GM18502 (cell line): ENCODE measurements around the gene TUFM.

Experiments
- ATAC-seq: cut with Tn5 transposase; IDR thresholded peaks from one replicate; pipeline ENCODE4 v1.9.1; 2021; ENCODE audit warnings: mild to moderate bottlenecking; ENCODE audit not compliant: unreplicated experiment, poor library complexity

The TUFM gene

GRCh38 chr16:28842696-28843095 lies 3.5 kb downstream of the TUFM start:
- no peak for ATAC-seq

GRCh38 chr16:28839899-28840298 lies 6.2 kb downstream of the TUFM start:
- ATAC-seq: no peak

- ATAC-seq: no peak
Measured at GRCh38 chr16:28839004-28839639, 7.0 kb downstream of the TUFM start.

- ATAC-seq: no peak
Measured at GRCh38 chr16:28838558-28838918, 7.6 kb downstream of the TUFM start.

- ATAC-seq: no peak
Measured at GRCh38 chr16:28837672-28838557, 8.2 kb downstream of the TUFM start.

- no peak for ATAC-seq
Measured at GRCh38 chr16:28836761-28837064, 9.4 kb downstream of the TUFM start.

GRCh38 chr16:28835864-28836760 lies 10.0 kb downstream of the TUFM start:
- ATAC-seq: no peak

- no peak for ATAC-seq
Measured at GRCh38 chr16:28834873-28835863, 11.0 kb downstream of the TUFM start.

- ATAC-seq: no peak
Measured at GRCh38 chr16:28834349-28834748, 11.8 kb downstream of the TUFM start.

- no peak for ATAC-seq
Measured at GRCh38 chr16:28830531-28830930, 15.6 kb downstream of the TUFM start.

GRCh38 chr16:28829747-28830146 lies 16.4 kb downstream of the TUFM start:
- ATAC-seq: no peak

GRCh38 chr16:28826141-28826540 lies 20.0 kb downstream of the TUFM start:
- ATAC-seq: no peak

- no peak for ATAC-seq
Measured at GRCh38 chr16:28824717-28824973, 21.5 kb downstream of the TUFM start.

GRCh38 chr16:28823873-28824716 lies 22.1 kb downstream of the TUFM start:
- peak; percentile 56 for ATAC-seq

GRCh38 chr16:28823291-28823872 lies 22.8 kb downstream of the TUFM start:
- peak; percentile 25 for ATAC-seq

- peak; percentile 48 for ATAC-seq
Measured at GRCh38 chr16:28822520-28823290, 23.4 kb downstream of the TUFM start, which contains the start of gene ATXN2L. TSS of gene ATXN2L (plus strand) at chr16:28822999. CDS start at chr16:28823260, 261 bp downstream.

- ATAC-seq: no peak
Measured at GRCh38 chr16:28821874-28822519, 24.2 kb downstream of the TUFM start.
